Glutamatergic neuron (in vitro differentiated cells): ENCODE measurements around the gene HMGCL. TPM values are rescaled to one million over a fixed set of nuclear protein-coding genes. Genes with fewer than 3 reads are reported as not detected.

Experiments
- DNase-seq: peaks from one replicate; pipeline ENCODE4 v3.0.0; 2022
- H3K27ac Mint-ChIP-seq: one replicate; pipeline ENCODE4 v1.8.0; 2020; ENCODE audit warnings: mild to moderate bottlenecking, mixed read lengths, inconsistent platforms; ENCODE audit not compliant: unreplicated experiment
- H3K27me3 Mint-ChIP-seq: one replicate; pipeline ENCODE4 v1.8.0; 2020; ENCODE audit warnings: mild to moderate bottlenecking, moderate library complexity, mixed read lengths, inconsistent platforms; ENCODE audit not compliant: unreplicated experiment
- H3K36me3 Mint-ChIP-seq: one replicate; pipeline ENCODE4 v1.8.0; 2020; ENCODE audit warnings: mild to moderate bottlenecking, mixed read lengths, inconsistent platforms; ENCODE audit not compliant: unreplicated experiment
- H3K4me1 Mint-ChIP-seq: one replicate; pipeline ENCODE4 v1.8.0; 2020; ENCODE audit warnings: mild to moderate bottlenecking, low read depth, mixed read lengths, inconsistent platforms; ENCODE audit not compliant: unreplicated experiment
- H3K4me3 Mint-ChIP-seq: one replicate; pipeline ENCODE4 v1.8.0; 2020; ENCODE audit warnings: mild to moderate bottlenecking, mixed read lengths, inconsistent platforms; ENCODE audit not compliant: unreplicated experiment
- H3K9me3 Mint-ChIP-seq: one replicate; pipeline ENCODE4 v1.8.0; 2020; ENCODE audit warnings: mild to moderate bottlenecking, moderate library complexity, mixed read lengths, inconsistent platforms; ENCODE audit not compliant: unreplicated experiment
- total RNA-seq: library from RNA; stranded (reverse); fragmentation: NEBNext Ultra II Directional; extraction: Animal tissue kit (Norgen Biotek cat#: 25700); gene quantifications from one replicate; pipeline ENCODE4 v1.2.1, GENCODE V29; 2021; ENCODE audit not compliant: unreplicated experiment
- TF ChIP-seq, protein P1 (sequence below): fragments of 200-600 bp; sonication (generic); IDR thresholded peaks from one replicate; pipeline ENCODE4 v1.5.0; 2021; ENCODE audit not compliant: partially characterized antibody, unreplicated experiment

HMGCL gene
- total RNA-seq, 1 donor from 2014 or later, result 19.4 TPM

DNA sequence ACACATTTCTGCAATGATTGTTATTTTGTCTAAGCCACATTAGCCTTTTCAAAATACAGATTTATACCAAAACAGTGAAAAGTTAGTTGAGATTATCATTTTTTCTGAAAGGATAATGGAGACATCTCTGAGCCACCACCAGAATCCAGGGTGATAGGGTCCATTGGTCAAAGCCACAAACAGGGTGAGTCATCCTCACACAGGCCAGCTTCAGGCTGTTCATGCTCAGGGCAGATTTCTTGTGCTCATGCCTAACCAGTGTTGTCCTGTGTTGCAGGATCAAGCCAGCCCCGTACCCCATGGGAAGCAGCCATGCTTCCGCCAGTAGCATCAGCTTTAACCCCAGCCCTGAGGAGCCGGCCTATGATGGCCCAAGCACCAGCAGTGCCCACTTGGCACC is 68.6 kb downstream of the HMGCL start:
- peaks cover 2% of the 10 kb centered on the region for H3K27me3 Mint-ChIP-seq
- no peak for DNase-seq
- H3K9me3 Mint-ChIP-seq, result no peaks in the 10 kb centered on the region
- peaks cover 2% of the 10 kb centered on the region for H3K4me1 Mint-ChIP-seq
- TF ChIP-seq, protein P1, sequence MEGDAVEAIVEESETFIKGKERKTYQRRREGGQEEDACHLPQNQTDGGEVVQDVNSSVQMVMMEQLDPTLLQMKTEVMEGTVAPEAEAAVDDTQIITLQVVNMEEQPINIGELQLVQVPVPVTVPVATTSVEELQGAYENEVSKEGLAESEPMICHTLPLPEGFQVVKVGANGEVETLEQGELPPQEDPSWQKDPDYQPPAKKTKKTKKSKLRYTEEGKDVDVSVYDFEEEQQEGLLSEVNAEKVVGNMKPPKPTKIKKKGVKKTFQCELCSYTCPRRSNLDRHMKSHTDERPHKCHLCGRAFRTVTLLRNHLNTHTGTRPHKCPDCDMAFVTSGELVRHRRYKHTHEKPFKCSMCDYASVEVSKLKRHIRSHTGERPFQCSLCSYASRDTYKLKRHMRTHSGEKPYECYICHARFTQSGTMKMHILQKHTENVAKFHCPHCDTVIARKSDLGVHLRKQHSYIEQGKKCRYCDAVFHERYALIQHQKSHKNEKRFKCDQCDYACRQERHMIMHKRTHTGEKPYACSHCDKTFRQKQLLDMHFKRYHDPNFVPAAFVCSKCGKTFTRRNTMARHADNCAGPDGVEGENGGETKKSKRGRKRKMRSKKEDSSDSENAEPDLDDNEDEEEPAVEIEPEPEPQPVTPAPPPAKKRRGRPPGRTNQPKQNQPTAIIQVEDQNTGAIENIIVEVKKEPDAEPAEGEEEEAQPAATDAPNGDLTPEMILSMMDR, result no peak
- no peak overlapping the region for H3K4me3 Mint-ChIP-seq
- no peaks in the 10 kb centered on the region for H3K36me3 Mint-ChIP-seq
- no peak overlapping the region for H3K27ac Mint-ChIP-seq

GRCh38 chr1:23752909-23753308 is 72.3 kb downstream of the HMGCL start:
- no peak overlapping the region for H3K4me3 Mint-ChIP-seq
- H3K4me1 Mint-ChIP-seq, result no peaks in the 10 kb centered on the region
- H3K36me3 Mint-ChIP-seq, result no peaks in the 10 kb centered on the region
- H3K27me3 Mint-ChIP-seq, result no peaks in the 10 kb centered on the region
- no peak overlapping the region for H3K27ac Mint-ChIP-seq
- no peaks in the 10 kb centered on the region for H3K9me3 Mint-ChIP-seq
- TF ChIP-seq, protein P1, result no peak
- DNase-seq, result no peak

Other genes with a start within 250 kb of the HMGCL start
- 657 TPM for gene RPL11, start 133.6 kb downstream of the HMGCL start, total RNA-seq
- gene ELOA, start 82.0 kb downstream of the HMGCL start, total RNA-seq, result 40.6 TPM
- gene PITHD1, start 47.0 kb downstream of the HMGCL start, total RNA-seq, result 35.0 TPM
- 191 TPM for gene LYPLA2, start 34.3 kb downstream of the HMGCL start, total RNA-seq
- 32.6 TPM for gene GALE, start 24.7 kb downstream of the HMGCL start, total RNA-seq
- gene FUCA1, start 42.9 kb upstream of the HMGCL start, total RNA-seq, result 8.8 TPM
- gene CNR2, start 87.9 kb upstream of the HMGCL start, total RNA-seq, result not detected
- 106 TPM for gene PNRC2, start 134.4 kb upstream of the HMGCL start, total RNA-seq
- 158 TPM for gene SRSF10, start 154.9 kb upstream of the HMGCL start, total RNA-seq